Measurements from ENCODE around the gene SMIM44.

SMIM44 gene

GRCh38 chr19:3459089-3459881 is 24.0 kb downstream of the SMIM44 start:
- TF ChIP-seq CTCF (IDR thresholded peaks at IDR 0.05), result no peak
- Histone ChIP-seq H3K27ac (peak overlapping the region; percentile 34), H3K4me2 (ENCODE audit: low read length) (peak overlapping the region; percentile 42), H3K4me3 (ENCODE audit: low read depth, low read length) (no peak overlapping the region), H3K9me3 (ENCODE audit: control insufficient read depth, low read length) (no peaks in the 10 kb centered on the region), H3K79me2 (peaks cover 7% of the 10 kb centered on the region), H2AFZ (no peak overlapping the region), H3K36me3 (ENCODE audit: control insufficient read depth, insufficient read depth, low read length) (no peaks in the 10 kb centered on the region), H3K9ac (no peak overlapping the region), H3K27me3 (ENCODE audit: control insufficient read depth, insufficient read depth, low read length) (no peaks in the 10 kb centered on the region), H3K4me1 (peaks cover 8% of the 10 kb centered on the region)

GRCh38 chr19:3458229-3459088 is 24.8 kb downstream of the SMIM44 start:
- no peak overlapping the region for H3K4me3 ChIP-seq (ENCODE audit: low read depth, low read length)

GRCh38 chr19:3457528-3458228 is 25.6 kb downstream of the SMIM44 start:
- Histone ChIP-seq H3K4me3 (ENCODE audit: low read depth, low read length) (no peak overlapping the region), H3K9me3 (ENCODE audit: control insufficient read depth, low read length) (no peaks in the 10 kb centered on the region), H3K4me2 (ENCODE audit: low read length) (no peak overlapping the region), H3K4me1 (peaks cover 8% of the 10 kb centered on the region), H3K27me3 (ENCODE audit: control insufficient read depth, insufficient read depth, low read length) (no peaks in the 10 kb centered on the region), H3K27ac (peak overlapping the region; percentile 34), H3K9ac (no peak overlapping the region), H3K79me2 (peaks cover 18% of the 10 kb centered on the region), H3K36me3 (ENCODE audit: control insufficient read depth, insufficient read depth, low read length) (no peaks in the 10 kb centered on the region), H2AFZ (no peak overlapping the region)
- no peak for TF ChIP-seq CTCF (IDR thresholded peaks at IDR 0.05)

More at GRCh38 chr19:3458229-3459088, 24.8 kb downstream of the SMIM44 start:
- Histone ChIP-seq H3K9ac (no peak overlapping the region), H3K9me3 (ENCODE audit: control insufficient read depth, low read length) (no peaks in the 10 kb centered on the region), H3K36me3 (ENCODE audit: control insufficient read depth, insufficient read depth, low read length) (no peaks in the 10 kb centered on the region), H3K4me1 (peaks cover 8% of the 10 kb centered on the region), H3K27me3 (ENCODE audit: control insufficient read depth, insufficient read depth, low read length) (no peaks in the 10 kb centered on the region), H3K79me2 (peaks cover 12% of the 10 kb centered on the region), H3K27ac (peak overlapping the region; percentile 34), H2AFZ (no peak overlapping the region), H3K4me2 (ENCODE audit: low read length) (peak overlapping the region; percentile 42)
- no peak for TF ChIP-seq CTCF (IDR thresholded peaks at IDR 0.05)

GRCh38 chr19:3456925-3457527 is 26.2 kb downstream of the SMIM44 start:
- H3K4me1 ChIP-seq, result peaks cover 8% of the 10 kb centered on the region
- peaks cover 22% of the 10 kb centered on the region for H3K79me2 ChIP-seq
- H3K9ac ChIP-seq, result no peak overlapping the region
- no peaks in the 10 kb centered on the region for H3K9me3 ChIP-seq (ENCODE audit: control insufficient read depth, low read length)
- H3K27me3 ChIP-seq (ENCODE audit: control insufficient read depth, insufficient read depth, low read length), result no peaks in the 10 kb centered on the region
- H3K27ac ChIP-seq, result peak overlapping the region; percentile 16
- H3K4me2 ChIP-seq (ENCODE audit: low read length), result no peak overlapping the region
- H2AFZ ChIP-seq, result no peak overlapping the region
- no peaks in the 10 kb centered on the region for H3K36me3 ChIP-seq (ENCODE audit: control insufficient read depth, insufficient read depth, low read length)
- TF ChIP-seq CTCF (IDR thresholded peaks at IDR 0.05), result no peak
- no peak overlapping the region for H3K4me3 ChIP-seq (ENCODE audit: low read depth, low read length)
